IMR-90 (cell line): ENCODE measurements around the gene ACTR5. TPM values are rescaled to one million over a fixed set of nuclear protein-coding genes. Genes with fewer than 3 reads are reported as not detected.

Experiments
- ATAC-seq: fragments of 200-7000 bp; cut with Tn5 transposase; 2 replicates; pipeline ENCODE4 v1.9.1; 2020; ENCODE audit warnings: low read depth, mild to moderate bottlenecking, moderate library complexity
- BruUV-seq: library from RNA; stranded (reverse); fragments of 400-500 nt; replicated peaks from 2 replicates; lab custom pipeline; 2021; lab: Mats Ljungman, UMichigan
- CTCF ChIA-PET: fragments of 300-600 bp; formaldehyde crosslinking; extraction: SDS; loops from one replicate; lab custom pipeline; 2021; ENCODE audit warnings: antibody characterized with exemption; lab: Yijun Ruan, JAX
- POLR2A ChIA-PET: fragments of 300-600 bp; sonication (Branson Sonifier 250); formaldehyde crosslinking; loops from one replicate; lab custom pipeline; 2022; ENCODE audit warnings: antibody characterized with exemption; ENCODE audit not compliant: unreplicated experiment; lab: Charles Lee
- DNase-seq: peaks from one replicate; pipeline ENCODE4 v3.0.0; 2013
- H2AFZ ChIP-seq: replicated peaks from 2 replicates; pipeline ENCODE3; 2013; ENCODE audit warnings: low read length, mild to moderate bottlenecking; ENCODE audit not compliant: poor library complexity
- H2AK5ac ChIP-seq: 2 replicates; pipeline ENCODE4 v1.6.1; 2013; ENCODE audit warnings: low read depth, low read length, inconsistent platforms
- H2AK9ac ChIP-seq: replicated peaks from 2 replicates; pipeline ENCODE3; 2013; ENCODE audit warnings: mild to moderate bottlenecking, low read depth, low read length, moderate library complexity; ENCODE audit not compliant: poor library complexity
- H2BK120ac ChIP-seq: 2 replicates; pipeline ENCODE4 v1.6.1; 2013; ENCODE audit warnings: low read depth, low read length, inconsistent platforms
- H2BK15ac ChIP-seq: 3 replicates; pipeline ENCODE4 v1.6.1; 2013; ENCODE audit warnings: low read depth, low read length, inconsistent platforms
- H2BK20ac ChIP-seq: 2 replicates; pipeline ENCODE4 v1.6.1; 2013; ENCODE audit warnings: low read depth, mild to moderate bottlenecking, inconsistent platforms, low read length, moderate library complexity
- H2BK5ac ChIP-seq: 2 replicates; pipeline ENCODE4 v1.6.1; 2013; ENCODE audit warnings: mild to moderate bottlenecking, low read depth, low read length, inconsistent platforms; ENCODE audit not compliant: poor library complexity, severe bottlenecking
- H3K14ac ChIP-seq: replicated peaks from 2 replicates; pipeline ENCODE4 v1.6.1; 2013; ENCODE audit warnings: low read depth, low read length, inconsistent platforms
- H3K18ac ChIP-seq: 2 replicates; pipeline ENCODE4 v1.6.1; 2013; ENCODE audit warnings: low read depth, low read length, control low read depth
- H3K23ac ChIP-seq: 2 replicates; pipeline ENCODE4 v1.6.1; 2013; ENCODE audit warnings: low read depth, low read length, inconsistent platforms
- H3K27ac ChIP-seq: 2 replicates; pipeline ENCODE4 v1.5.1; 2013; ENCODE audit warnings: mild to moderate bottlenecking, control low read depth, low read length; ENCODE audit not compliant: insufficient read depth
- H3K27me3 ChIP-seq: 2 replicates; pipeline ENCODE4 v1.6.1; 2013; ENCODE audit warnings: low read length; ENCODE audit not compliant: control insufficient read depth, insufficient read depth
- H3K36me3 ChIP-seq: 2 replicates; pipeline ENCODE4 v1.6.1; 2013; ENCODE audit warnings: low read length, mixed read lengths; ENCODE audit not compliant: control insufficient read depth, insufficient read depth
- H3K4ac ChIP-seq: 2 replicates; pipeline ENCODE4 v1.6.1; 2013; ENCODE audit warnings: low read depth, low read length, inconsistent platforms
- H3K4me1 ChIP-seq: 2 replicates; pipeline ENCODE4 v1.6.1; 2013; ENCODE audit warnings: low read length, mixed read lengths; ENCODE audit not compliant: control insufficient read depth, insufficient read depth
- H3K4me2 ChIP-seq: 2 replicates; pipeline ENCODE4 v1.6.1; 2013; ENCODE audit warnings: low read depth, mild to moderate bottlenecking, control low read depth, low read length, moderate library complexity
- H3K4me3 ChIP-seq: 2 replicates; pipeline ENCODE4 v1.5.1; 2013; ENCODE audit warnings: low read depth, mild to moderate bottlenecking, control low read depth, low read length, moderate library complexity; ENCODE audit not compliant: insufficient read depth
- H3K56ac ChIP-seq: 2 replicates; pipeline ENCODE4 v1.6.1; 2013; ENCODE audit warnings: low read length, inconsistent platforms; ENCODE audit not compliant: insufficient read depth; ENCODE audit errors: extremely low read depth
- H3K79me1 ChIP-seq, 2 experiments: 2 replicates each; pipeline ENCODE4 v1.6.1; 2013; ENCODE audit warnings: low read length in 2 of 2, inconsistent platforms in 1 of 2, low read depth in 1 of 2
- H3K9ac ChIP-seq: 2 replicates; pipeline ENCODE4 v1.6.1; 2013; ENCODE audit warnings: low read depth, low read length, control low read depth
- H3K9me1 ChIP-seq: 2 replicates; pipeline ENCODE4 v1.6.1; 2013; ENCODE audit warnings: low read length, inconsistent platforms; ENCODE audit not compliant: insufficient read depth
- H3K9me3 ChIP-seq: 2 replicates; pipeline ENCODE4 v1.6.1; 2013; ENCODE audit warnings: low read length; ENCODE audit not compliant: control insufficient read depth, insufficient read depth
- H4K20me1 ChIP-seq: 2 replicates; pipeline ENCODE4 v1.6.1; 2013; ENCODE audit warnings: low read length, inconsistent platforms; ENCODE audit not compliant: insufficient read depth
- H4K5ac ChIP-seq: 2 replicates; pipeline ENCODE4 v1.6.1; 2013; ENCODE audit warnings: mild to moderate bottlenecking, low read depth, low read length, control low read depth
- H4K8ac ChIP-seq, 2 experiments: 2 replicates each; pipeline ENCODE4 v1.6.1; 2013; ENCODE audit warnings: low read depth in 2 of 2, low read length in 2 of 2, control low read depth in 1 of 2, inconsistent platforms in 1 of 2
- H4K91ac ChIP-seq: 2 replicates; pipeline ENCODE4 v1.6.1; 2013; ENCODE audit warnings: low read depth, low read length, inconsistent platforms; ENCODE audit not compliant: insufficient read depth
- CEBPB ChIP-seq: IDR thresholded peaks from 2 replicates; pipeline ENCODE4 v1.6.1; 2012; ENCODE audit warnings: low read depth, low read length, improper control_type of control experiment
- CHD1 ChIP-seq: IDR thresholded peaks from 2 replicates; pipeline ENCODE4 v1.6.1; 2012; ENCODE audit warnings: low read depth, low read length, improper control_type of control experiment
- CTCF ChIP-seq: conservative IDR thresholded peaks from 2 replicates; pipeline ENCODE4 v1.5.1; 2012; ENCODE audit warnings: mild to moderate bottlenecking, low read depth, low read length, improper control_type of control experiment
- ELK1 ChIP-seq: fragments of 150-350 bp; IDR thresholded peaks from 2 replicates; pipeline ENCODE4 v1.6.1; 2016; ENCODE audit warnings: low read depth, mild to moderate bottlenecking, low read length, moderate library complexity, borderline replicate concordance
- FOS ChIP-seq: fragments of 150-350 bp; IDR thresholded peaks from 2 replicates; pipeline ENCODE4 v1.6.1; 2016; ENCODE audit warnings: low read depth, low read length
- MAFK ChIP-seq: IDR thresholded peaks from 2 replicates; pipeline ENCODE4 v1.6.1; 2012; ENCODE audit warnings: low read depth, low read length, improper control_type of control experiment
- MAZ ChIP-seq: IDR thresholded peaks from 2 replicates; pipeline ENCODE4 v1.6.1; 2012; ENCODE audit warnings: low read depth, mild to moderate bottlenecking, low read length, improper control_type of control experiment, moderate library complexity, borderline replicate concordance
- MXI1 ChIP-seq: IDR thresholded peaks from 2 replicates; pipeline ENCODE4 v1.6.1; 2012; ENCODE audit warnings: low read depth, mild to moderate bottlenecking, low read length, moderate library complexity, borderline replicate concordance
- NFE2L2 ChIP-seq: fragments of 150-350 bp; IDR thresholded peaks from 2 replicates; pipeline ENCODE4 v1.6.1; 2016; ENCODE audit warnings: low read depth, mild to moderate bottlenecking, low read length
- POLR2A ChIP-seq: IDR thresholded peaks from 2 replicates; pipeline ENCODE4 v1.6.1; 2012; ENCODE audit warnings: mild to moderate bottlenecking, low read depth, low read length
- RAD21 ChIP-seq: IDR thresholded peaks from 2 replicates; pipeline ENCODE4 v1.6.1; 2012; ENCODE audit warnings: low read length, improper control_type of control experiment
- RCOR1 ChIP-seq: IDR thresholded peaks from 2 replicates; pipeline ENCODE4 v1.6.1; 2012; ENCODE audit warnings: mild to moderate bottlenecking, low read length, improper control_type of control experiment; ENCODE audit not compliant: insufficient replicate concordance
- SMC3 ChIP-seq: fragments of 150-350 bp; IDR thresholded peaks from 2 replicates; pipeline ENCODE4 v1.6.1; 2016; ENCODE audit warnings: low read depth, mild to moderate bottlenecking, antibody characterized with exemption, low read length, moderate library complexity
- USF2 ChIP-seq: fragments of 150-350 bp; IDR thresholded peaks from 2 replicates; pipeline ENCODE4 v1.6.1; 2017; ENCODE audit warnings: mild to moderate bottlenecking, antibody characterized with exemption, low read length, low read depth
- WGBS, 2 experiments: methylation state at CpG; one replicate each; pipeline versions ENCODE4 v1.1.5 to v1.1.7; 2013; ENCODE audit warnings: missing lambda C conversion rate in 2 of 2; ENCODE audit not compliant: insufficient read length in 1 of 2; ENCODE audit errors: extremely low coverage in 2 of 2; 5-methylcytosine and 5-hydroxymethylcytosine counted together
- dilution Hi-C: fragments of 300-500 bp; cut with HindIII; formaldehyde crosslinking; loops from one replicate; pipeline ENCODE4 v1.14.3; 2018; ENCODE audit warnings: low sequenced_read_pairs; ENCODE audit not compliant: unreplicated experiment
- in situ Hi-C: fragments of 300-500 bp; cut with MboI; formaldehyde crosslinking; loops from 3 replicates; pipeline ENCODE4 v1.14.3; 2019; ENCODE audit warnings: low sequenced_read_pairs, inconsistent platforms, mixed read lengths
- intact Hi-C: fragments of 100-400 bp; cut with micrococcal nuclease; formaldehyde crosslinking; loops from 2 replicates; pipeline ENCODE4 v1.10.0; 2022
- polyA plus RNA-seq, 3 experiments: library from polyadenylated mRNA; depleted of rRNA; stranded (reverse); fragments of >200 nt; gene quantifications; 2 replicates each; pipeline ENCODE4 v1.2.3, GENCODE V29; 2012; ENCODE audit warnings: low replicate concordance in 1 of 3
- total RNA-seq: library from RNA; depleted of rRNA; stranded (reverse); fragments of >200 nt; gene quantifications from 2 replicates; pipeline ENCODE4 v1.2.3, GENCODE V29; 2012

Gene ACTR5
- total and polyA plus RNA-seq, 2 of the 4 experiments (the other 2 are of a cell fraction) = 5.9 to 6.6 TPM

- Histone ChIP-seq H2AK9ac (no peak overlapping the region), H3K4me2 (no peak overlapping the region), H3K27me3 (no peaks in the 10 kb centered on the region), H3K9me3 (no peaks in the 10 kb centered on the region), H3K27ac (no peak overlapping the region), H3K56ac (no peak overlapping the region), H4K5ac (no peak overlapping the region), H3K9ac (no peak overlapping the region), H3K4me3 (no peak overlapping the region), H3K4me1 (peaks cover 5% of the 10 kb centered on the region; the same call in 1 of the 2 replicates), H2AFZ (no peak overlapping the region), H2BK20ac (no peak overlapping the region), H3K14ac (no peak overlapping the region), H2BK120ac (no peak overlapping the region), H3K4ac (no peak overlapping the region), H4K8ac (no peak overlapping the region), H3K9me1 (peaks cover 3% of the 10 kb centered on the region; the same call in 1 of the 2 replicates), H2BK15ac (no peak overlapping the region), H2AK5ac (no peak overlapping the region), H3K79me1 (peaks cover 15 to 18% of the 10 kb centered on the region in 2 experiments; a peak in 3 of 4 replicates), H4K20me1 (no peaks in the 10 kb centered on the region; the same call in 1 of the 2 replicates), H3K36me3 (peaks cover 10% of the 10 kb centered on the region), H3K18ac (no peak overlapping the region), H4K91ac (no peak overlapping the region), H2BK5ac (no peak overlapping the region), H3K23ac (no peak overlapping the region)
- POLR2A ChIA-PET = no interaction called here
- no TSS peak for BruUV-seq
- ATAC-seq (no peak), DNase-seq (no peak)
- TF ChIP-seq FOS (no peak), MAZ (no peak), USF2 (no peak), ELK1 (no peak), MAFK (no peak), CEBPB (no peak), NFE2L2 (no peak), MXI1 (no peak), RCOR1 (no peak), RAD21 (no peak), SMC3 (no peak), CTCF (no peak), CHD1 (no peak), POLR2A (no peak)
- CTCF ChIA-PET = interaction anchor here (1.0 kb wide), 1 partner anchor 141 kb away, joined by 3 read pairs; no protein-coding TSS in a partner anchor
- in situ Hi-C loops = loop anchor here (5.0 to 25.0 kb wide), 2 partner anchors 105 to 285 kb away; no protein-coding TSS in a partner anchor
- WGBS, 2 experiments = 100% methylated on average over 1 of the region's 4 CpGs; no CpG with 5 or more reads in 1 of the 2 experiments
- dilution Hi-C loops = no loop called here
- intact Hi-C loops = loop anchor here (5.0 kb wide), 1 partner anchor 120 kb away; no protein-coding TSS in a partner anchor
Measured at GRCh38 chr20:38752029-38752428, 3.8 kb downstream of the ACTR5 start.
